Stimulated activated naive CD4-positive, alpha-beta T cell treated with Interleukin-2 at 50 U/mL for 16 hours (primary cell): Measurements from ENCODE around the gene TRIP13.
"Not testable (repeated sequence)": the region's sequence is repeated elsewhere in the genome, so short reads cannot be mapped to it uniquely, and the experiment has no call there.

Experiments
- DNase-seq: peaks from one replicate; lab custom pipeline; 2025; lab: John Stamatoyannopoulos, UW

TRIP13 gene

GRCh38 chr5:892394-893136 is at the start of gene TRIP13, which contains the start of gene BRD9:
Gene TRIP13 (plus strand): TSS chr5:892884. CDS start chr5:892999, 115 bp downstream.
Gene BRD9 (minus strand): TSS chr5:892801. CDS start chr5:892657, 144 bp downstream.
- DNase-seq: peak; percentile 82

GRCh38 chr5:843371-843770 is 49.3 kb upstream of the TRIP13 start:
- not testable (repeated sequence) for DNase-seq

GRCh38 chr5:843926-844325 is 48.8 kb upstream of the TRIP13 start:
- DNase-seq: not testable (repeated sequence)

- not testable (repeated sequence) for DNase-seq
Observed at GRCh38 chr5:844426-844825, 48.3 kb upstream of the TRIP13 start.

- DNase-seq: not testable (repeated sequence)
Observed at GRCh38 chr5:845031-845675, 47.5 kb upstream of the TRIP13 start.

GRCh38 chr5:845676-846601 is 46.7 kb upstream of the TRIP13 start:
- not testable (repeated sequence) for DNase-seq

GRCh38 chr5:846602-847091 is 46.0 kb upstream of the TRIP13 start:
- DNase-seq: peak; percentile 57

GRCh38 chr5:847212-847611 is 45.5 kb upstream of the TRIP13 start:
- DNase-seq: not testable (repeated sequence)

- DNase-seq: not testable (repeated sequence)
Observed at GRCh38 chr5:847736-848135, 44.9 kb upstream of the TRIP13 start.

- DNase-seq: no peak
Observed at GRCh38 chr5:848671-849111, 44.0 kb upstream of the TRIP13 start.

GRCh38 chr5:849651-850301 is 42.9 kb upstream of the TRIP13 start:
- DNase-seq: no peak

GRCh38 chr5:850511-851006 is 42.1 kb upstream of the TRIP13 start, which contains the start of gene ZDHHC11:
Gene ZDHHC11 (minus strand): TSS chr5:850986. CDS start chr5:850602, 384 bp downstream.
- DNase-seq: no peak

GRCh38 chr5:851076-851475 is 41.6 kb upstream of the TRIP13 start:
- no peak for DNase-seq

- DNase-seq: no peak
Observed at GRCh38 chr5:851553-851952, 41.1 kb upstream of the TRIP13 start.

- no peak for DNase-seq
Observed at GRCh38 chr5:852018-852417, 40.7 kb upstream of the TRIP13 start.

GRCh38 chr5:852431-853401 is 40.0 kb upstream of the TRIP13 start:
- no peak for DNase-seq

GRCh38 chr5:853416-854090 is 39.1 kb upstream of the TRIP13 start:
- DNase-seq: not testable (repeated sequence)

- DNase-seq: no peak
Observed at GRCh38 chr5:854217-854616, 38.5 kb upstream of the TRIP13 start.

GRCh38 chr5:854966-855743 is 37.5 kb upstream of the TRIP13 start:
- DNase-seq: no peak
